ENCODE results near the gene NDUFC1. TPM values are rescaled to one million over a fixed set of nuclear protein-coding genes. Genes with fewer than 3 reads are reported as not detected.
"Not testable (repeated sequence)": the region's sequence is repeated elsewhere in the genome, so short reads cannot be mapped to it uniquely, and the experiment has no call there.

NDUFC1 gene
- total and polyA plus RNA-seq, 8 donors, result 47.9 to 62.8 (median 58.3) TPM

- peaks cover 0 to 23% of the 10 kb centered on the region in 2 donors for H3K4me1 ChIP-seq
- no peak for ATAC-seq
- no peaks in the 10 kb centered on the region for H3K36me3 ChIP-seq
Observed at GRCh38 chr4:139317635-139318034, 15.4 kb upstream of the NDUFC1 start.

DNA sequence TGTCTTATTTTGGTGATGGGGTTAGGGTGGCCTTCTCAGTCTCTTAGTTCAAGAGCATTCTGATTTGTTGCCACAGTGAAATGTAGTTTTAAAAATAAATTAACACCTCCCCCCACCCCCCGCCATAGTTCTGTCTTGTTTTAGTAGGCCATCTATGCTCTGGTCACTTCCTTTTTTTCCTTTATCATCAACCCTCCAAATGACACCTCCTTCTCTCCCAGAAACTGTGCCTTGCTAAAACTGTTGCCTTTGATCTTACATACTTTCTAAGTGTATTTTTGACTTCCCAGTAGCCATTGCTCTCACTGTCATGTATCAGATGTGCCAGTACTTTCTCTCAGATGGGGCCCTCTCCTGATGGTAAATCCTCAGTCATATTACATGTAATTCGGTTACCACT, 14.5 kb upstream of the NDUFC1 start:
- TF ChIP-seq CTCF (IDR thresholded peaks at IDR 0.05), result no peak
- no peaks in the 10 kb centered on the region for H3K27me3 ChIP-seq
- no peak overlapping the region for H3K4me3 ChIP-seq
- DNase-seq, result no peak
- intact Hi-C loops (cut with DNase I), result no loop called here
- no peaks in the 10 kb centered on the region for H3K36me3 ChIP-seq
- H3K4me1 ChIP-seq, result peaks cover 0 to 32% of the 10 kb centered on the region in 2 donors
- H3K9me3 ChIP-seq, result no peaks in the 10 kb centered on the region
- H3K27ac ChIP-seq, result no peak overlapping the region
- no peak for ATAC-seq

More at GRCh38 chr4:139317635-139318034, 15.4 kb upstream of the NDUFC1 start:
- no peak overlapping the region for H3K27ac ChIP-seq
- H3K9me3 ChIP-seq, result no peaks in the 10 kb centered on the region
- intact Hi-C loops (cut with DNase I), result no loop called here
- TF ChIP-seq CTCF (IDR thresholded peaks at IDR 0.05), result no peak
- no peak for DNase-seq
- H3K27me3 ChIP-seq, result no peaks in the 10 kb centered on the region
- H3K4me3 ChIP-seq, result no peak overlapping the region

GRCh38 chr4:139315221-139315675, 13.0 kb upstream of the NDUFC1 start:
- Histone ChIP-seq H3K27me3 (no peaks in the 10 kb centered on the region), H3K36me3 (no peaks in the 10 kb centered on the region), H3K9me3 (no peaks in the 10 kb centered on the region), H3K27ac (no peak overlapping the region), H3K4me3 (no peak overlapping the region), H3K4me1 (peaks cover 0 to 33% of the 10 kb centered on the region in 2 donors)
- no peak for TF ChIP-seq CTCF (IDR thresholded peaks at IDR 0.05)
- intact Hi-C loops (cut with DNase I), result no loop called here
- no peak for ATAC-seq
- no peak for DNase-seq

DNA sequence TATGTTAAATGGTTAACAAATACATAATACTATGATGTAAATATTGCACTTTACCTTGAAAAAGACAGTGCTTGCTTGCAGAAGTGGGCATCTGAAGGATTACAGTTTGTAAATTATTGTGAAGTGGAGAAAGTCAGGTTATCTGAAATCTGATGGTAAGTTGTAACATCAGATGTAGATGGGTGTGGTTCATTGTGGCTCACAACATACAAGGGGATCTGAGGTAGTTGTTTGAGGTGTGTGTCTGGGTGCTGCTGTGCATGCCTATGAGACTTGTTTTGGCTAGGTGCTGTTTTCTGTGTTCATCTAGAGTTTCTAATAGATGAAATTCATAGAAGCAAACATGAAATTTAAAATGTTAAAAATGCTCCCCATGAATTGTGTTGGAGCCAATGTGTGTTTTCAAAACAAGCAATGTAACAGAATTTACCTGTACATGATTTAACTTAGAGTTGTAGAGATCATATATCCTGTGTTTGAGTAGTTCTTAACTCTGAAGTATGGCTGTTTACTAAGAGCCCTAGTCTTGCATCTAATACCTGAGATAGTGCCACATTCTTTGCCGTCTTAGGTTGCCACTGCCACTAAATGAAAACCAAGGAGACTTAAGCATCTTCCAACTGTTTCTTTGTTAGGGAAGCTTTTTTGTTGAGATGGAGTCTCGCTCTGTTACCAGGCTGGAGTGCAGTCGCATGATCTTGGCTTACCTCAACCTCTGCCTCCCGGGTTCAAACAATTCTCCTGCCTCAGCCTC, 11.9 kb upstream of the NDUFC1 start:
- ATAC-seq (peak; percentile 50), DNase-seq (no peak)
- H3K4me3 ChIP-seq, result no peak overlapping the region
- H3K27ac ChIP-seq, result no peak overlapping the region
- no peaks in the 10 kb centered on the region for H3K9me3 ChIP-seq
- peaks cover 0 to 33% of the 10 kb centered on the region in 2 donors for H3K4me1 ChIP-seq
- TF ChIP-seq CTCF (IDR thresholded peaks at IDR 0.05), result no peak
- no peaks in the 10 kb centered on the region for H3K36me3 ChIP-seq
- no peaks in the 10 kb centered on the region for H3K27me3 ChIP-seq
- intact Hi-C loops (cut with DNase I), result no loop called here

GRCh38 chr4:139313414-139313813, 11.1 kb upstream of the NDUFC1 start:
- peak in 1 of 4 donors; percentile 60 for DNase-seq
- H3K27ac ChIP-seq; H3K4me3 ChIP-seq; intact Hi-C loops (cut with DNase I); H3K9me3 ChIP-seq; H3K36me3 ChIP-seq; H3K27me3 ChIP-seq; ATAC-seq: not testable (repeated sequence)
- peaks cover 0 to 33% of the 10 kb centered on the region in 2 donors for H3K4me1 ChIP-seq

Data from left lung (tissue), 10 donors.